RWPE2 (cell line): ENCODE results near the gene MRPS16.

Source experiments
- ATAC-seq: fragments of 200-7000 bp; cut with Tn5 transposase; 3 replicates; pipeline ENCODE4 v1.9.1; 2021; ENCODE audit warnings: low read depth
- DNase-seq: peaks from one replicate; pipeline ENCODE4 v3.0.0-alpha.2; 2020; ENCODE audit warnings: low spot score
- H3K27ac ChIP-seq: fragments of 450-650 bp; 2 replicates; pipeline ENCODE4 v1.5.1; 2017; ENCODE audit warnings: mild to moderate bottlenecking; ENCODE audit not compliant: poor library complexity, severe bottlenecking
- H3K27me3 ChIP-seq: fragments of 250-450 bp; sonication (Bioruptor Pico); 2 replicates; pipeline ENCODE4 v1.5.1; 2021; ENCODE audit warnings: mild to moderate bottlenecking, moderate library complexity; ENCODE audit not compliant: insufficient read depth, poor library complexity, severe bottlenecking
- H3K36me3 ChIP-seq: fragments of 250-450 bp; sonication (Bioruptor Pico); 2 replicates; pipeline ENCODE4 v1.5.1; 2020; ENCODE audit warnings: low read depth, mild to moderate bottlenecking, moderate library complexity
- H3K4me1 ChIP-seq: fragments of 250-450 bp; sonication (Bioruptor Pico); 2 replicates; pipeline ENCODE4 v1.5.1; 2021; ENCODE audit warnings: mild to moderate bottlenecking, moderate library complexity; ENCODE audit not compliant: insufficient read depth, poor library complexity, severe bottlenecking
- H3K4me3 ChIP-seq: fragments of 250-450 bp; sonication (Bioruptor Pico); 2 replicates; pipeline ENCODE4 v1.5.1; 2021; ENCODE audit warnings: mild to moderate bottlenecking, moderate library complexity; ENCODE audit not compliant: severe bottlenecking
- H3K9me3 ChIP-seq: fragments of 250-450 bp; sonication (Bioruptor Pico); 2 replicates; pipeline ENCODE4 v1.5.1; 2021; ENCODE audit warnings: mild to moderate bottlenecking, moderate library complexity; ENCODE audit not compliant: severe bottlenecking
- TF ChIP-seq, protein P1 (sequence below): fragments of 450-650 bp; IDR thresholded peaks from one replicate; pipeline ENCODE4 v1.5.1; 2017; ENCODE audit warnings: mild to moderate bottlenecking, moderate library complexity; ENCODE audit not compliant: poor library complexity, severe bottlenecking

MRPS16 gene

DNA sequence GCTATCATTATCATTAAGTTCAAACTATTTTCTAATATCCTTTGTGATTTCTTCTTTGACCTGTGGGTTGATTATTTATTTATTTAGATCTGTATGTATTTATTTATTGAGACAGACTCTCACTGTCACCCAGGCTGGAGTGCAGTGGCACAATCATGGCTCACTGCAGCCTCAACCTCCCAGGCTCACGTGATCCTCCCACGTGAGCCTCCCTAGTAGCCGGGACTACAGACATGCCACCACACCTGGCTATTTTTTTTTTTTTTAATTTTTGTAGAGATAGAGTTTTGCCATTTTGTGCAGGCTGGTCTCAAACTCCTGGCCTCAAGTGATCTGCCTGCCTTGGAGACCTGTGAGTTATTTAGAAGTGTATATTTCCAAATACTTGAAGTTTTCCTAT, 28.7 kb upstream of the MRPS16 start:
- DNase-seq = no peak
- Histone ChIP-seq H3K9me3 (no peaks in the 10 kb centered on the region), H3K36me3 (no peaks in the 10 kb centered on the region), H3K4me1 (no peaks in the 10 kb centered on the region), H3K27ac (no peak overlapping the region), H3K4me3 (no peak overlapping the region), H3K27me3 (no peaks in the 10 kb centered on the region)
- ATAC-seq = no peak
- TF ChIP-seq, protein P1, sequence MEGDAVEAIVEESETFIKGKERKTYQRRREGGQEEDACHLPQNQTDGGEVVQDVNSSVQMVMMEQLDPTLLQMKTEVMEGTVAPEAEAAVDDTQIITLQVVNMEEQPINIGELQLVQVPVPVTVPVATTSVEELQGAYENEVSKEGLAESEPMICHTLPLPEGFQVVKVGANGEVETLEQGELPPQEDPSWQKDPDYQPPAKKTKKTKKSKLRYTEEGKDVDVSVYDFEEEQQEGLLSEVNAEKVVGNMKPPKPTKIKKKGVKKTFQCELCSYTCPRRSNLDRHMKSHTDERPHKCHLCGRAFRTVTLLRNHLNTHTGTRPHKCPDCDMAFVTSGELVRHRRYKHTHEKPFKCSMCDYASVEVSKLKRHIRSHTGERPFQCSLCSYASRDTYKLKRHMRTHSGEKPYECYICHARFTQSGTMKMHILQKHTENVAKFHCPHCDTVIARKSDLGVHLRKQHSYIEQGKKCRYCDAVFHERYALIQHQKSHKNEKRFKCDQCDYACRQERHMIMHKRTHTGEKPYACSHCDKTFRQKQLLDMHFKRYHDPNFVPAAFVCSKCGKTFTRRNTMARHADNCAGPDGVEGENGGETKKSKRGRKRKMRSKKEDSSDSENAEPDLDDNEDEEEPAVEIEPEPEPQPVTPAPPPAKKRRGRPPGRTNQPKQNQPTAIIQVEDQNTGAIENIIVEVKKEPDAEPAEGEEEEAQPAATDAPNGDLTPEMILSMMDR = no peak

DNA sequence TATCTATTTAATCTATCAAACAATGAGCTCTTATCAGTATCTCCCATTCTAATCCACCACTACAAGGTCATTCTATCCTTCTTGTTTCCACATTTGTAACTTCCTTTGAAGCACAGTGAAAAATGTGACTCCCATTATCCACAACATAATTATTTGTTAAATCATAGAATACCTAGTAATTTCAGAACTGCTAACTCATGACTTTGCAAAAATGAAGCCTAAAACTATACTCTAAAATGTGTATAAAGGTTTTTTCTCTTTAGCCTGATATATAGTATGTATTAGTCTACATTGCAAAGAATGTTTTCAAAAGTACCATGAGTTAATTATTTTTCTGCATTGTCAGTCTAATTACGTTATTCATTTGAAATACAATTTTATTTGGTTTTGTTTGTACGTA, 12.0 kb upstream of the MRPS16 start:
- Histone ChIP-seq H3K27me3 (no peaks in the 10 kb centered on the region), H3K4me1 (peaks cover 29% of the 10 kb centered on the region), H3K36me3 (no peaks in the 10 kb centered on the region), H3K4me3 (no peak overlapping the region), H3K9me3 (no peaks in the 10 kb centered on the region), H3K27ac (no peak overlapping the region)
- TF ChIP-seq, protein P1 = no peak
- DNase-seq (no peak), ATAC-seq (no peak)

DNA sequence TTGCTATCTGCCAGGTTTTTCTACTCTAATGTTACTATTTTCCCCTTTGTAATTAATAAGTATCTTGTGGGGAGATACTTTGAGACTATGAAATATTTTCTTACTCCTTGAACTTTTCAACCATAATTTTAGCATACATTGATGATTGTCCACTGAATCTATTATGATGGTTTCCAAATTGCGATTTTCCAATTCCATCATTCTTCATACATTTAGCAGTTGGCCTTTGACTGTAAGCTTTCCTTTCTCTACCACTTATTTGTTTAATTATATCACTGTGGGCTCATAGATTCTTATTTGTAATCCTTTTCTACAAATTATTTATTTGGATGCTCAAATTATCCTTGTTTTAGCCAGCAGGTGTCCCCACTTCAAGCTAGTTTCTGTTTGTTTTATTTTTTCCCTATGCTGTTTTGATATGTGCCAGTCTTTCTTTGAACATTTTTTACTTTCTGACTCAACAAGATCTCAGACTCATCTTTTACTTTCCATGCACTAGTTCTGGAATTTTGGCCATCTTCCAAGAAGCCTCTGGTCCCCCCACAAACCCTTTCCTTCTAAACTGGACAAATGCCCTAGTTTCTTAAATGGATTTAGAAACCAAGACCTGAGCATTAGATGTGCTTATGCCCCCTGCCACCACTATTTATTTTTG, 11.4 kb upstream of the MRPS16 start:
- DNase-seq (no peak), ATAC-seq (no peak; the same call in 2 of the 3 replicates)
- Histone ChIP-seq H3K4me1 (peaks cover 29% of the 10 kb centered on the region), H3K9me3 (peaks cover 4% of the 10 kb centered on the region), H3K27me3 (no peaks in the 10 kb centered on the region), H3K4me3 (no peak overlapping the region), H3K27ac (peak overlapping the region; percentile 58), H3K36me3 (no peaks in the 10 kb centered on the region)
- TF ChIP-seq, protein P1 = peak; percentile 87

DNA sequence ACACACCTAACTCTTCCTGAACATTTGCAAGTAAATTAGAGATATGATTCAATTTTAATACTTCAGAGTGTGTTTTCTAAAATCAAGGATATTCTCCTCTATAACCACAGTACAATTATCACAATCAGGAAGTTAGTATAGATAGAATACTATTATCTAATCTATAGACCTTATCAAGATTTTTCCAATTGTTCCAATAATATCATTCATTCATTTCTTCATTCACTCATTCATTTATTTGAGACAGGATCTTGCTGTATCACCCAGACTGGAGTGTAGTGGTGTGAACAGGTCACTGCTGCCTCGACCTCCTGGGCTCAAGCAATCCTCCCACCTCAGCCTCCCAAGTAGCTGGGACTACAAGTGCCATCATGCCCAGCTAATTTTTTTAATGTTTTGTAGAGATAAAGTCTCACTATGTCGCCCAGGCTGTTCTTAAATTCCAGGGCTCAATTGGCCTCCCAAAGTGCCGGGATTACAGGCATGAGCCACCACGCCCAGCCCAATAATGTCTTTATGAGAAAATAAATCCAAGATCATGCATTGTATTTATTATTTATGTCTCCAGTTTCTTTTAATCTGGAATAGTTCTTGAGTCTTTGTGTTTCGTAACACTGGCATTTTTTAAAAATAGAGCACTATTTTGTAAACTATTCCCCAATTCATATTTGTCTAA, 10.6 kb upstream of the MRPS16 start:
- Histone ChIP-seq H3K4me1 (peaks cover 29% of the 10 kb centered on the region), H3K4me3 (no peak overlapping the region), H3K9me3 (peaks cover 4% of the 10 kb centered on the region), H3K36me3 (no peaks in the 10 kb centered on the region), H3K27me3 (no peaks in the 10 kb centered on the region), H3K27ac (peak overlapping the region; percentile 58)
- TF ChIP-seq, protein P1 = no peak
- DNase-seq (no peak), ATAC-seq (no peak)

DNA sequence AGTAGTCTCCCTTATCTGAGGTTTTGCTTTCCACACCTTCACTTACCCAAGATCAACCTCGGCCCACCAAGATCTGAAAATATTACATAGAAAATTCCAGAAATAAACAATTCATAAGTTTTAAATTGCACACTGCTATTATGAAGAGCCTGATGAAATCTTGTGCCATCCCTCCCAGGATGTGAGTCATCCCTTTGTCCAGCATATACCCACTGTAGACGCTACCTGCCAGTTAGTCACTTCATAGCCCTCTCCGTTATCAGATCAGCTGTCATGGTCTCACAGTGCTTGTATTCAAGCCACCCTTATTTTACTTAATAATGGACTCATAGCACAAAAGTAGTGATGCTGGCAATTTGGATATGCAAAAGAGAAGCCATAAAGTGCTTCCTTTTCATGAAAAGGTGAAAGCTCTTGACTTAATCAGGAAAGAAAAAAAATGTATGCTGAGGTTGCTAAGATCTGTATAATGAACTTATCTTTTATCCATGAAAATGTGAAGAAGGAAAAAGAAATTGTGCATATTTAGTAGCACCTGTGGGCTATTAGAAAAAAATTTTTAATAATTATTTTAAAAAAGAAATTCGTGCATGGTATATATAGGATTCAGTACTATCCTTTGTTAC, 9.8 kb upstream of the MRPS16 start:
- H3K9me3 ChIP-seq = peaks cover 4% of the 10 kb centered on the region
- peak; percentile 100 for ATAC-seq
- H3K27me3 ChIP-seq = no peaks in the 10 kb centered on the region
- H3K27ac ChIP-seq = peak overlapping the region; percentile 58
- TF ChIP-seq, protein P1 = no peak
- peak; percentile 74 for DNase-seq
- peaks cover 29% of the 10 kb centered on the region for H3K4me1 ChIP-seq
- H3K4me3 ChIP-seq = no peak overlapping the region
- H3K36me3 ChIP-seq = no peaks in the 10 kb centered on the region
